Esophagus squamous epithelium (tissue), 4 donors: ENCODE results near the gene TMEM272.

ENCODE experiments used
- POLR2A ChIP-seq, 4 donors: fragments of 450-650 bp; IDR thresholded peaks; one replicate each; pipeline ENCODE4 v1.6.1; 2017; ENCODE audit warnings: antibody characterized with exemption in 4 of 4, mild to moderate bottlenecking in 4 of 4, moderate library complexity in 3 of 4
- TF ChIP-seq, protein P1 (sequence below), 6 experiments: fragments of 450-650 bp in 4 of 6; fragments of 200-600 bp in 2 of 6; sonication (generic) in 2 of 6; IDR thresholded peaks; one replicate each; pipeline ENCODE4 v1.5.1; 2016 to 2019; ENCODE audit warnings: antibody characterized with exemption in 6 of 6, mild to moderate bottlenecking in 4 of 6, moderate library complexity in 4 of 6

DNA sequence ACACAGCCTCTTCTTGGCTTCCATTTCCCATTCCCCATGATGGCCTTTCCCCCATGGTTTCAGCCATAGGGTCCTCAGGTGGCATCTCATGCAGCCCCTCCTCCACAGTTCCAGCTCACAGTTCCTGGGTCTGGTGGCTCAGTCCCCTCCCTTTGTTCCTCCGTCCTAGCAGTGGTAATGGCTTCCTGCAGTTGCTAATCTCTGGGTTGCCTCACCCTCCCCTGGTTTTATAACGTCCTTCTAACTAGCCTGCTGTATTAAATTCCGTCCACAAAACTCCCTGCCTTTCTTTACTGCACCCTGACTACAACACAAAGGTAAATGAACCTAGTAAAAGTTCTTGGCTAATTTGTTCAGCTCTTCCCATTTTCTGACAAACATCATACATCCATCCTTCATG, 47.7 kb upstream of the TMEM272 start:
- TF ChIP-seq, protein P1, sequence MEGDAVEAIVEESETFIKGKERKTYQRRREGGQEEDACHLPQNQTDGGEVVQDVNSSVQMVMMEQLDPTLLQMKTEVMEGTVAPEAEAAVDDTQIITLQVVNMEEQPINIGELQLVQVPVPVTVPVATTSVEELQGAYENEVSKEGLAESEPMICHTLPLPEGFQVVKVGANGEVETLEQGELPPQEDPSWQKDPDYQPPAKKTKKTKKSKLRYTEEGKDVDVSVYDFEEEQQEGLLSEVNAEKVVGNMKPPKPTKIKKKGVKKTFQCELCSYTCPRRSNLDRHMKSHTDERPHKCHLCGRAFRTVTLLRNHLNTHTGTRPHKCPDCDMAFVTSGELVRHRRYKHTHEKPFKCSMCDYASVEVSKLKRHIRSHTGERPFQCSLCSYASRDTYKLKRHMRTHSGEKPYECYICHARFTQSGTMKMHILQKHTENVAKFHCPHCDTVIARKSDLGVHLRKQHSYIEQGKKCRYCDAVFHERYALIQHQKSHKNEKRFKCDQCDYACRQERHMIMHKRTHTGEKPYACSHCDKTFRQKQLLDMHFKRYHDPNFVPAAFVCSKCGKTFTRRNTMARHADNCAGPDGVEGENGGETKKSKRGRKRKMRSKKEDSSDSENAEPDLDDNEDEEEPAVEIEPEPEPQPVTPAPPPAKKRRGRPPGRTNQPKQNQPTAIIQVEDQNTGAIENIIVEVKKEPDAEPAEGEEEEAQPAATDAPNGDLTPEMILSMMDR (IDR thresholded peaks at IDR 0.05): no peak
- TF ChIP-seq POLR2A (IDR thresholded peaks at IDR 0.05): no peak
